AG04449 (cell line): ENCODE results near the gene SCYGR3.
A peak's percentile ranks its signal among the peaks of the same experiment; 100 is the strongest.

Experiments
- CTCF ChIA-PET: fragments of 350-600 bp; formaldehyde crosslinking; extraction: SDS; loops from one replicate; lab custom pipeline; 2021; ENCODE audit warnings: antibody characterized with exemption; lab: Yijun Ruan, JAX
- POLR2A ChIA-PET: fragments of 400-600, 350-600 bp; formaldehyde crosslinking; extraction: SDS; loops from one replicate; lab custom pipeline; 2020; ENCODE audit warnings: antibody characterized with exemption, inconsistent platforms; lab: Yijun Ruan, JAX
- DNase-seq: peaks from one replicate; pipeline ENCODE4 v3.0.0-alpha.2; 2010; ENCODE audit warnings: low read depth, low spot score
- H3K4me3 ChIP-seq: 2 replicates; pipeline ENCODE4 v1.5.1; 2011; ENCODE audit warnings: low read depth, mild to moderate bottlenecking, control low read depth, low read length
- CTCF ChIP-seq: IDR thresholded peaks from one replicate; pipeline ENCODE4 v1.5.1; 2011; ENCODE audit warnings: mild to moderate bottlenecking, moderate library complexity, low read length, control low read depth, inconsistent platforms; ENCODE audit not compliant: insufficient read depth; ENCODE audit errors: missing control alignments

The SCYGR3 gene

GRCh38 chr2:227629435-227629834, 14.8 kb upstream of the SCYGR3 start:
- POLR2A ChIA-PET = no interaction called here

GRCh38 chr2:227627769-227628168, 13.1 kb upstream of the SCYGR3 start:
- H3K4me3 ChIP-seq = no peak overlapping the region
- POLR2A ChIA-PET = no interaction called here
- CTCF ChIA-PET = interaction anchor here (0.7 kb wide), 1 partner anchor 11 kb away, joined by 3 read pairs; no protein-coding TSS in a partner anchor
- no peak for DNase-seq
- TF ChIP-seq CTCF = no peak

More at GRCh38 chr2:227629435-227629834, 14.8 kb upstream of the SCYGR3 start:
- DNase-seq = no peak
- CTCF ChIA-PET = interaction anchor here (1.7 kb wide), 1 partner anchor 29 kb away, joined by 7 read pairs; no protein-coding TSS in a partner anchor
- H3K4me3 ChIP-seq = no peak overlapping the region
- no peak for TF ChIP-seq CTCF

GRCh38 chr2:227626580-227627151, 12.0 kb upstream of the SCYGR3 start:
- POLR2A ChIA-PET = no interaction called here
- DNase-seq = no peak
- no peak for TF ChIP-seq CTCF
- CTCF ChIA-PET = no interaction called here
- no peak overlapping the region for H3K4me3 ChIP-seq

GRCh38 chr2:227625420-227625819, 10.8 kb upstream of the SCYGR3 start:
- ChIA-PET POLR2A (no interaction called here), CTCF (no interaction called here)
- TF ChIP-seq CTCF = no peak
- no peak for DNase-seq
- H3K4me3 ChIP-seq = no peak overlapping the region

GRCh38 chr2:227623226-227623625, 8.6 kb upstream of the SCYGR3 start:
- H3K4me3 ChIP-seq = no peak overlapping the region
- ChIA-PET CTCF (no interaction called here), POLR2A (no interaction called here)
- no peak for TF ChIP-seq CTCF
- DNase-seq = peak; percentile 41

GRCh38 chr2:227617316-227618230, 2.9 kb upstream of the SCYGR3 start, which contains the start of gene SCYGR4:
Gene SCYGR4 (plus strand): TSS chr2:227617498. CDS start chr2:227617498, 0 bp downstream.
- CTCF ChIA-PET = no interaction called here
- no peak for DNase-seq
- POLR2A ChIA-PET = no interaction called here
- no peak within 1 kb of the TSS for H3K4me3 ChIP-seq
- no peak for TF ChIP-seq CTCF
